A204.1 (cell line): Measurements from ENCODE around the gene EXOC3.
"Not testable (repeated sequence)": the region's sequence is repeated elsewhere in the genome, so short reads cannot be mapped to it uniquely, and the experiment has no call there.

Source experiments
- FAIRE-seq: peaks from 2 replicates; lab custom pipeline; 2012; peaks lifted over from hg19 to GRCh38; lab: Jason Lieb, UNC

EXOC3 gene

DNA sequence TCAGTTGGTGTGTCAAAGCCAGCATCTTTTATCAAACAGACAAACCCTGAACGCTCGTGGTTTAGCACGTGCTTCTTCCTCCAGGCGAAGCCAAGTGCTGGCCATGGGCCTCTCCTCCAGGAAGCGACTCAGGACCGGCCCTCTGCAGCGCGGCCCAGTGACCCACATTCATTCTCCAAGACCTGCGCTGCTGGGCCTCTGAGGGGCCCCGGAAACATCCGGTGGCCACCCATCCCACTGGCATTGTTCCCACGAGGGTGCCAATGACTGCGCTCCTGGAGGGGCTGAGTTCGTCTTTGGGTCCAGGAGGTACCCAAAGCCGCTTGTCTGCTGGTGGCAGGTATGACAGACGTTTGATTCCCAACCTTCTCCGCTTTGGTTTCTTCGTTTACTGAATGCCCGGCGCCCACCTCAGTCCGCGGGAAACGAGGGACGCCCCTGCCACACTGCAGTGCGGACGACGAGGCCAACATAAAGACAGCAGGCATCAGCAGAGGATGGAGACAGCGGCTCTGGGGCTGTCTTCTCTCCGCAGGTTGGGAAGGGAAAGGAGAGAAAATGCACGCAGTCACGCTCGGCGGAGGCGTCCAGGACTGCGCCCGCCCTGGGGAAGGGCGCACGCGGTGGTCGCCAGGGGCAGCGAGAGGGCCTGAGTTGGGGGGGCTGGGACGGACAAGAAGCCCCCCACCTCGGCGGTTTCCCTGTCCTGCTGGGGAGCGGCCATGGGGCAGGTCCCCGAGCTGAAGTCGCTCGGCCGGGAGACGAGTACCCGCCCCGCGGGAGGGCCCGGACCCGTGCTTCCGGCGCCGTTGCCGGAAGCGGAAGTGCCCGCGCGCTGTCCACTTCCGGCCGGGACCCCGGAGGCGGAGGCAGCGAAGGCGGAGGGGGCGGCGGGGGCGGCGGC lies at the start of gene EXOC3:
Gene EXOC3 (plus strand): TSS at position 842 of the 904 bp plus-strand sequence. CDS start 3,030 bp downstream, outside the sequence.
- FAIRE-seq, result no peak

- FAIRE-seq, result no peak
These were observed 49.1 kb upstream of the EXOC3 start for GRCh38 chr5:393846-394275.

- no peak for FAIRE-seq
These were observed 48.3 kb upstream of the EXOC3 start for GRCh38 chr5:394671-395155.

GRCh38 chr5:395156-395920 lies 47.6 kb upstream of the EXOC3 start:
- FAIRE-seq, result no peak

- no peak for FAIRE-seq
These were observed 47.0 kb upstream of the EXOC3 start for GRCh38 chr5:395921-396530.

- no peak for FAIRE-seq
These were observed 46.4 kb upstream of the EXOC3 start for GRCh38 chr5:396531-396961.

GRCh38 chr5:398141-398474 lies 44.9 kb upstream of the EXOC3 start:
- not testable (repeated sequence) for FAIRE-seq

- no peak for FAIRE-seq
These were observed 44.3 kb upstream of the EXOC3 start for GRCh38 chr5:398475-399295.

DNA sequence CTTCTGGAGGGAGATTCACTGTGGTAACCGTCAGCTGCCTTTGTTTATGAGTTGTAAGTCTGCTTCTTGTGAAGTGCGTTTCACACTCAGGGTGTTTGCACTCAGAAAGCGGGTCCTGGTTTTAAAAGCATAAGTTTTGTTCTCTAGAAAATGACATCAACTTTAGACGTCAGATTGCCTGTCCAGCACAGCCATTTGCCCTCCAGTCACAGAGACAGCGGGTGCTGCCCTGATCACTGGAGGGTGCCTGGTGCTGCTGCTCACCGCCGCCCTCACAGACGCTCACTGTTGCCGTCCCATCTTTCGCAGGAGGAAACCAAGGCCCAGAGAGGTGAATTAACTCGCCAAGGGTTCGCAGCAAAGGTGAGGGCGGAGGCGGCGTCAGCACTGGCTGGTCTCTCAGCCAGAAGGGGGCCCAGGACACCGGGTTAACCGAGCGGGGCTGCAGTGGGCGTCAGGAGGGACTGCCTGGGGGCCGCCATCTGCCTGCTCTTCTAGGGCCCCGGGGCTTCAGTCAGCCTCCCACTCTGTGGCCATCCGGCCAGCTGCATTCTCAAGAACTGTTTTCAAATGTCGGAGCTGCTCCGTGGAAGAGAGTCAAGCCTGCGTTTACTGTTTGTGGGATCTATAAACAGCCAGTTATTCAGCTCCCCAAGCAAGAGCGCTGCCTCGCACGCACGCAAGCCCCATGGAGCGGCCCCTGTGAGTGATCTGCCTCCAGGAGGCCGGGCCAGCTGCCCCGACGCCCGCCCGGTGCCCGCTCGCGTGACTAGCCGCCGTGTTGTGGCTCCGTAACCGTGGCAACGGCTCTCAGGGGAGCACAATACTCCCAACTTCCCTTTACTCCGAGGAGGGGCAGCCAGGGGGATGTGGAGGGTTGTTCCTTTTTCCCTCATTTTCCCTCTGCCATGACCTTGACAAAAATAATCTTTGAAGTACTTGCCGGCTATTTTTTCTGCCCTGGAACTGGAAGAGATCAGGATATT lies 43.4 kb upstream of the EXOC3 start:
- FAIRE-seq, result no peak

- FAIRE-seq, result no peak
These were observed 42.5 kb upstream of the EXOC3 start for GRCh38 chr5:400282-401145.

DNA sequence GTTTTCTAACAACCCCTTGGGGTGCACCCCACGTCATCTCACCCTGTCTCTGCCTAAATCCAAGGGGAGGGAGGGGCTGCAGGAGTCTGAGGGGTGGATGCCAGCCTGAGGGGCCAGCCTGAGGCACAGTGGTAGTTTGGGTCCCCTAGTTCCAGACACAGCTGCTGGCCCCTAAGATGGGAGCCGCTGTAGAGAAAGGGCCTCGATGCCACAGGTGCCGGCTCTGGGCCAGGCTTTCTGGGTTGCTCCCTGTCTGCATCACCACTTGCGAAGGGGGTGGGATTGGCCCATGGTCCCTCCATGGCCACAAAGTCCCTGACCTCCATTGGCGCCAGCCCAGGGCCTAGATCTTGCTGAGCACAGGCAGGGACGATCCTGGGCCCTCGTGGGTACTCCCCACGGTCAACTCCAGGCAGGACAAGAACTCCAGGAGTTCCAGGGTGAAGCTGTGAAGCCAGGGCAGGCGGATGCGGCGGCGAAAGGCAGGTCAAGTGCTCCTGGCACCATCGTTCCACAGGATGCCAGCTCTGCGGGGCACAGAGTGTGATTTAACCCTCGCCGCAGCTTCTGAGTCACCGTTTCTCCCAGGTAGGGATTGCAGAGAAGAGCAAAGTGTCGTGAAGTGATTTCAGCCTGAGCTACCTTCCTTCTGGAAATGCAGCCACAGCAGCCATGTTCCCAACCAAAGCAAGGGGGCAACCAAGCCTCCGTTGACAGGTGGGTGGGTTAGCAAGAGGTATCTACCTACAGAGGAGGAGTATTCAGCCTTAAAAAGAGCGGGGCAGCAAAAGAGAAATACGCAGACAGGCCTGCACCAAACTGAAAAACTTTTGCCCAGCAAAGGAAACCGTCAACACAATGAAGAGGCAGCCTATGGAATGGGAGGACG lies 41.6 kb upstream of the EXOC3 start:
- no peak for FAIRE-seq

- not testable (repeated sequence) for FAIRE-seq
These were observed 40.8 kb upstream of the EXOC3 start for GRCh38 chr5:402219-402614.

DNA sequence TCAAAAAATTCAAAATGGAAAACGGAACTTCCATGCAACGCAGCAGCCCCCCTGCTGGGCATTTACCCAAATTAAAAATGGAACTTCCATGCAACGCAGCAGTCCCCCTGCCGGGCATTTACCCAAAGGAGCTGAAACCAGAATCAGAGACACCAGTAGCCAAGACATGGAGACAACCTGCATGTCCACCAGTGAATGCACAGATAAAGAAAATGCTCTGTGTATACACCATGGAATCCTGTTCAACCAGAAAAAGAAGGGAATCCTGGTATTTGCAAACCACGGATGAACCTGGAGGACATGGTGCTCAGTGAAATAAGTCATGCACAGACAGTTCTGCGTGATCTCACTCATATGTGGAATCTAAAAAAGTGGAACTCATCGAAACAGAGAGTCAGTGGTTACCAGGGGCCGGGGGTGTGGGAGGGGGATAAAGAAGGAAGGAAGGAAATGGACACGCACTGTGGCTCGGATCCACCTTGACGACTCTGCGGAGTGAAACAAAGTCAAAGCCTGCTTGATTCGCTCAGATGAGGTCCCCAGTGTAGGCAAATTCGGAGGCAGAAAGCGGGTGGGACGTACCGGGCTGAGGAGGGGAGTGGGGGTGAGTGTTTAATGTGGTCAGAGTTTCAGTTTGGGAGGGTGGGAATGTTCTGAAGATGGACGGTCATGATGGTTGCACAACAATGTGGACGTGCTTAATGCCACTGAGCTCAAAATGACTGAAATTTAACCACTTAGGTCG lies 40.2 kb upstream of the EXOC3 start:
- no peak for FAIRE-seq

GRCh38 chr5:403995-404394 lies 39.0 kb upstream of the EXOC3 start:
- FAIRE-seq, result no peak

DNA sequence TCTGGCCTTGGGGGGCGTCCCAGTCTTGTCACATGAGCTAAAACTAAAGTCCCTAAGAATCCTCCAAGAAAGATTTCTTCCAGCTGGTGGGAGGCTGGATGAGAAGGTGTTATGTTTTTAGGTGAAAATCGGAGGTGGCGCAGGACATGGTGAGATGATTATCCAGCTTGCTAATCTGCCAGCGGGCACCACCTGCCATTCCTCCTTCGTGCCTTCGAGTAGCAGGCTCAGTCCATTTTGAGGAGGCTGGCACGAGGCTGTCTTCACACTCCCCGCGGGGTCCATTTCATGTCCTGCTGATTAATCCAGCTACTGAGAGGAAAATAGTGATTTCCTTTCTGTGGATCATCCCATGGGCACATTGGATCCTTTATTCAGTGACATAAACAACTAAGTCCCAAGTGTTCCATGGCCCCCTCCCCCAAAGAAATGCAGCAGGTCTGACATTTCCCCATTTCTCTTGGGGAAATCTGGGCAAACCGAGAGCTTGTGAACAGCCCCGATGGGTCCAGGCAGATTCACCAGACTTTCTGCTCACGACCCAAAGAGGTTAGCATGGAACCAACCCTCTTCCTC lies 38.2 kb upstream of the EXOC3 start:
- FAIRE-seq, result no peak

DNA sequence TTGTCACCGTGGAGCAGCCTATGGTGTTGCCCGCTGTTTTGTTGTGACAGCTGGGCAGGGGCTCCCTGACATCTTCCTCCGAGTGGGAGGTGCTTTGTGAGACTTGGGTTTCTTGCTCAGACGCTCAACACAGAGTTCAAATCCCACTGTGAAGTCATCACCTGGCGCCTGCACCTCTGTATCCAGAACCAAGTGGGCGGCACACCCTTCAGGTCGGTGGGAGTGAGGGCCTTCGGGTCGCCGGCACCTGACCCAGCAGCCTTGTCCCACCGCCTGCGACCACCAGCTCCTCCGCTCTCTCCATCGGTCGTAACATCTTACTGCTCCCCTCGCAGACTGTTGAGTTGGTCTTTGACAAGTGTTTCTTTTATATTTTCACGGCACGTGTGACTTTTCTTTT lies 37.6 kb upstream of the EXOC3 start:
- FAIRE-seq, result no peak

DNA sequence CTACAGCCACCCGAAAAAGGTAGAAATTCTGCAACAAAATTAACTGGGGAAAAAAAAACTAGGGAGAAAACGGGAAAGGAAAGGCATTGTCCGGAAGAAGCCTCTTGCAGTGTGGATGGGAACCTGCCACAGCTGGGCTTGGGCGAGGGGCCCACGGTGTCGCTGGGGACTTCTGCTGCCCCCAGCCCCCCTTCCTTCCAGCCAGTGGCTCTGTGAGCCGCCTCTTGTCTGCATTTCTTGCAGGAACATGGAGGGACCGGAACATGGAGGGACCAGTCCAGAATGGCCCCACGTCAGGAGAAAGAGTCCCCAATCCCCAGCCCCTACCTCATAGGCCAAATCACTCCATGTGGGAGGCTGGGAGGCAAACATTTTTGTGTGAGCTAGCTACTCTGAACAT lies 36.9 kb upstream of the EXOC3 start:
- no peak for FAIRE-seq

GRCh38 chr5:407051-407450 lies 35.9 kb upstream of the EXOC3 start:
- no peak for FAIRE-seq
